HS-27A (cell line): ENCODE data around the gene RHOBTB3.

Experiments used
- DNase-seq: peaks from one replicate; pipeline ENCODE4 v3.0.0-alpha.2; 2012; ENCODE audit warnings: low read depth, missing footprints

RHOBTB3 gene

DNA sequence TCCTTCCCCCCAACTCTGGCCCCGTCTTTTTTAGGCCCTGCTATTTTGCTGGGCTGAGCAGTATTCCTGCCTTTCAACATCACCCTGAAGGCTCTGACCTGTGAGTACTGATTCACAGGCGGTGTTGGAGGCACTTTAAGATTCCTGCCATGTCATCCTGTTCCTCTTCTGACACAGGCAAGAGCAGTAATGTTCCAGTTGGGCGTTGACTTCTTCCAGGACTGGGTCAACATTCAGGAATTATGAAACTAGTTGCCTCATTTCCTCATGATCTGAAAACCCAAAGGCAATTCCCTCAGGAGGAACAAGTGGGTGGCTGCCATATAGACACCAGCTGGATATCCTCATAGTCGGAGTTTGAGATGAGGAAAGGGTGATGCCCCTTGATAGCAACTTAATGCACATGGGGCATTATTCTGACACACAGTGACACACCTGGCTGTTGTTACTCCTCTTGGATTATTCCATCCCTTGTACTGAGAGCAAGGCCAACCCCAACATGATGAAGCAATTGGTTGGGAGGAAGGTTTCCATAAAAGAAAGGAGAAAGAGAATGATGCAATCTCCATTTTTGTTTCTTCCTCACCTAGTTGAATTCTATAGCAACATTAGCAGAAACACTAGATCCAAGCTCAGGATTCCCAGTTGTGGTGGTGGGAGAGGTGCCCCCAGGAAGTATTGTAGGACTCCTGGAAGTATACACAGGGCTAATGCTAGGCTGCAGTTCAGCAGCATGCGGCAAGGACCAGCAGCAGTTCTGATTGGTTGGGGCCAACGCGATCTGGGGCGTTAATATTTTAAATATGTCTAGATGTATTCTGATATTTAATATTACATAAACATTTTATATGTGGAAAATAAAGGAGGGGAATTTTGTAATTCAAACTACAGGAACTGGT is 111.0 kb downstream of the RHOBTB3 start:
- no peak for DNase-seq

DNA sequence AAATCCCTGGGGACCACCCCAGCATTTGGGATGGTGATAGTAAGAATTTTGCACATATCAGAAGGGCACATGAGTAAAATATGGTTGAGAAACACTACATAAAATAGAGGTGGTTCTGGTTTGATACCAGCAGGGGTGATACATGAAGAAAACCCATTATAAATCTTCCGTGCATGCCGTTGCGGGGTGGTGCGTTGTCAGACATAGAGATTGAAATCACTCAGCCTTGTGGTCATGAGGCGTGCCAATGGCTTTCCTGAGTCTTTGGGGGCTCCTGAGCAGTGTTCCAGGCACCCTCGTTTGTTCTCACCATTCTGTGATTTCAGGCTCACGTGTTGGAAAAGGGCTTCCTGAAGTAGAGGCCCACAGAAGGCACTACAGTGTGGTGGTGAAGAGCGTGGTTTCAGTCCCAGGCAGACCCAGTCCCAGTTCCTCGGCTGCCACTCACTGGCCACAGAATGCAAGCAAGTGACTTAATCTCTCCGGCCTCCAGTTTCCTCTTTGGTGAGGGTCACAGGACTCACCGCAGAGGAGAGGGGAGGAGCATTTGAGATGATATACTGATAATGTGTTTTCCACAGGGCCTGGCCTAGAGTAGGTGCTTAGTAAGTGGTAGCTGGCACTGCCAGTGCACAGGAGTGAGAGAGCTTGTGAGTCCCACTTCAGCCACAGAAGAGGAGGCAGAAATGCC is 111.9 kb downstream of the RHOBTB3 start:
- DNase-seq: no peak

DNA sequence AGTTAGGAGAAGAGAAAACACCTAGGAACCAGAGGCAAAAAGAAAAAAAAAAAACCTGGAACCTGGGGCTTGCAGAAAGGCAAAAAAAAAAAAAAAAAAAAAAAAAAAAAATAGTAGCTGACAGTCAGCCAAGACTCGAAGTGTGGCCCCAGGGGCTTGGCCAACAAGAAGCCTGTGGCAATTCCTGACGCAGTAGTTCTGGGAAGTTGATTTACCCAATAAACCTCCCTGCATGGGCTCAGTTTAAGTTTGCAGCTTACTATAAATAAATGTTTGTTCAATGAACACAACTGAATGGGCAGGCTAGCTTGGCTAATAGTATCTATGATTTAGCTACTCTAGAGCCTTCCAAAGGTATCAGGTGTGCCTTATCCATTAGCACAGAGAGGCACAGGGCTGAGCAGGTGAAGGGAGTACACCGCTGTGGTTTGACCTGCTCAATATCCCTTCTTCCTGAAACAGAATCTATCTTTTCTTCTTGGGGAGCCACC is 112.6 kb downstream of the RHOBTB3 start:
- no peak for DNase-seq

DNA sequence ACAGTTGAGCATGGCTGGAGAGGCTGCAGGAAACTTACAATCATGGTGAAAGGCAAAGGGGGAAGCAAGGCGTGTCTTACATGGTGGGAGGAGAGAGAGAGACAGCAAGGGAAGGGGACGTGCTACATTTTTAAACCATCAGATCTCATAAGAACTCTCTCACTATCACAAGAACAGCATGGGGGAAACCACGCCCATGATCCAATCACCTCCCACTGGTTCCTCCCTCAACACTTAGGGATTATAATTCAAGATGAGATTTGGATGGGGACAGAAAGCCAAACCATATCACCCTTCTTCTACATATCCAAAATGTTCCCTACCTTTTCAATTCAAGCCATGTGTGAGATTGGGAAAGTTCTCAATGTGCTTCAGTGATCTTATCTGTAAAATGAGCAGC is 114.3 kb downstream of the RHOBTB3 start:
- DNase-seq: no peak
